GM18873 (cell line): Measurements from ENCODE around the gene GNPDA1.

Experiments used
- ATAC-seq: cut with Tn5 transposase; IDR thresholded peaks from one replicate; pipeline ENCODE4 v1.9.1; 2021; ENCODE audit warnings: mild to moderate bottlenecking, moderate library complexity, moderate number of reproducible peaks; ENCODE audit not compliant: unreplicated experiment, low FRiP score

Gene GNPDA1

GRCh38 chr5:141960018-141960417, 52.8 kb downstream of the GNPDA1 start:
- ATAC-seq = no peak

GRCh38 chr5:141958546-141959172, 54.2 kb downstream of the GNPDA1 start:
- ATAC-seq = no peak

GRCh38 chr5:141958113-141958512, 54.7 kb downstream of the GNPDA1 start, which contains the start of gene PCDH12:
TSS of gene PCDH12 (minus strand) at chr5:141958202. CDS start at chr5:141957851, 351 bp downstream.
- no peak for ATAC-seq

GRCh38 chr5:141957367-141957996, 55.3 kb downstream of the GNPDA1 start:
- ATAC-seq = no peak

- ATAC-seq = no peak
Observed at GRCh38 chr5:141954194-141954593, 58.6 kb downstream of the GNPDA1 start.

- no peak for ATAC-seq
Observed at GRCh38 chr5:141952020-141952419, 60.8 kb downstream of the GNPDA1 start.

GRCh38 chr5:141951332-141951781, 61.5 kb downstream of the GNPDA1 start:
- ATAC-seq = no peak
